GM12873 (cell line): Measurements from ENCODE around the gene APOBEC3B.

Experiments
- TF ChIP-seq, protein P1 (sequence below): IDR thresholded peaks from 2 replicates; pipeline ENCODE4 v1.5.1; 2012; ENCODE audit warnings: low read depth, mild to moderate bottlenecking, moderate library complexity, low read length, control low read depth; ENCODE audit not compliant: insufficient read depth; ENCODE audit errors: missing control alignments

Gene APOBEC3B

DNA sequence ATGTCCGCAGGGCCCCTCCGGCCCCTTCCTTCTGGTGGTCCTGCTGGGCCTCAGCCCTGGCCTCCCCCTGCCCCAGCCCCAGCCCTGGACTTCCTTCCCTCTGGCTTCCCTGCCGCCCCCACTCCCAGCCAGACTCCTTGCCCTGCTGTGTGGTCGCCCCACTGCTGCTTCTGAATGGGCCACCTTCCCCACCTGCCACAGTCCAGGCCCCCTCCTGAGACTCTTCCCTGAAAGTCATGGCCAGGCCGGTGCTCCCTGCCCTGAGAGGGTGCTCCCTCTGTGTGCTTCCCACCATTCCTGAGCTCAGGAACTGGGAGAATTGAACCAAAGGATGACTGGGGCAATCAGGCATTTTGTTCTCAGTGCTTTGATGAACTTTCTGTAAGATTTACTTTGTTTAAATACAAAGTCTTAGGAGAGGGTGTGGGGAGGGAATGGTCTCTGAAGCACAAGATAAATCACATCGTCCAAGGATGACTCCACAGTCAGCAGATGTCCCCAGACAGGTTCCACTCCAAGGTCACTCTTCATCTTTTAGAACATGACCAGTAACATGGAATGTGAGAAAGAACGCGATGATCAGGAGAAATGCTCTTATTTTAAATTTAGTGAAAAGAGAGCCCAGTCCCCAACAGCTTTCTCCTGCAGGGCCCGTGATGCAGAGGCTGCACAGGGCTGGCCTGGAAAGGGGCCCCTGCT lies 39.6 kb downstream of the APOBEC3B start:
- TF ChIP-seq, protein P1, sequence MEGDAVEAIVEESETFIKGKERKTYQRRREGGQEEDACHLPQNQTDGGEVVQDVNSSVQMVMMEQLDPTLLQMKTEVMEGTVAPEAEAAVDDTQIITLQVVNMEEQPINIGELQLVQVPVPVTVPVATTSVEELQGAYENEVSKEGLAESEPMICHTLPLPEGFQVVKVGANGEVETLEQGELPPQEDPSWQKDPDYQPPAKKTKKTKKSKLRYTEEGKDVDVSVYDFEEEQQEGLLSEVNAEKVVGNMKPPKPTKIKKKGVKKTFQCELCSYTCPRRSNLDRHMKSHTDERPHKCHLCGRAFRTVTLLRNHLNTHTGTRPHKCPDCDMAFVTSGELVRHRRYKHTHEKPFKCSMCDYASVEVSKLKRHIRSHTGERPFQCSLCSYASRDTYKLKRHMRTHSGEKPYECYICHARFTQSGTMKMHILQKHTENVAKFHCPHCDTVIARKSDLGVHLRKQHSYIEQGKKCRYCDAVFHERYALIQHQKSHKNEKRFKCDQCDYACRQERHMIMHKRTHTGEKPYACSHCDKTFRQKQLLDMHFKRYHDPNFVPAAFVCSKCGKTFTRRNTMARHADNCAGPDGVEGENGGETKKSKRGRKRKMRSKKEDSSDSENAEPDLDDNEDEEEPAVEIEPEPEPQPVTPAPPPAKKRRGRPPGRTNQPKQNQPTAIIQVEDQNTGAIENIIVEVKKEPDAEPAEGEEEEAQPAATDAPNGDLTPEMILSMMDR: no peak

DNA sequence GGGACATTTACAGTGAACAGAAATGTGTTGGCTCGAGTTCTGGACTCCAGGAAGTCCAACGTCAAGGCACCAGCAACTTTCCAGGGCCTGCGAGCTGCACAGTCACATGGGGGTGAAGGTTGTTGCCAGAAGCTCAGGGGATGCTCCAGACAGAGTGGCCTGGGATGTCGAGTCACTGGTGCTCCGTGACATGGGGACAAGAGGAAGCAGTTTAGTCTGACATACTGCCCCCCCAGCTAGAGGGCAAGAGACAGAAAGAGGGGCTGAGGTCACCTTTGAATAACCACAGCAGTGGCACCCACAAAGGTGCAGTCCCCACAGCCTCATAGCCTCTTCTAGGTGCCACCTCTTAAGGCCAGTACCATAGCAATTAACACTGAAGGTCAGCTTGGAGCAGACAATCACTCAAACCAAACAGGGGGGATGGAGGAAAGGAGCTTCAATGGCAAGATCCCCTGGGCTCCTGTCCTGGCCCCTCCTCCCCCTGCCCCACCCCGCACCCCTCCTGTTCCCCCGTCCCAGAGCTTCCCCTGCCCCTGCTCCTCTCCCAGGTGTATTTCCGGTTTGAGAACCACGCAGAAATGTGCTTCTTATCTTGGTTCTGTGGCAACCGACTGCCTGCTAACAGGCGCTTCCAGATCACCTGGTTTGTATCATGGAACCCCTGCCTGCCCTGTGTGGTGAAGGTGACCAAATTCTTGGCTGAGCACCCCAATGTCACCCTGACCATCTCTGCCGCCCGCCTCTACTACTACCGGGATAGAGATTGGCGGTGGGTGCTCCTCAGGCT lies 42.6 kb downstream of the APOBEC3B start:
- TF ChIP-seq, protein P1: no peak

DNA sequence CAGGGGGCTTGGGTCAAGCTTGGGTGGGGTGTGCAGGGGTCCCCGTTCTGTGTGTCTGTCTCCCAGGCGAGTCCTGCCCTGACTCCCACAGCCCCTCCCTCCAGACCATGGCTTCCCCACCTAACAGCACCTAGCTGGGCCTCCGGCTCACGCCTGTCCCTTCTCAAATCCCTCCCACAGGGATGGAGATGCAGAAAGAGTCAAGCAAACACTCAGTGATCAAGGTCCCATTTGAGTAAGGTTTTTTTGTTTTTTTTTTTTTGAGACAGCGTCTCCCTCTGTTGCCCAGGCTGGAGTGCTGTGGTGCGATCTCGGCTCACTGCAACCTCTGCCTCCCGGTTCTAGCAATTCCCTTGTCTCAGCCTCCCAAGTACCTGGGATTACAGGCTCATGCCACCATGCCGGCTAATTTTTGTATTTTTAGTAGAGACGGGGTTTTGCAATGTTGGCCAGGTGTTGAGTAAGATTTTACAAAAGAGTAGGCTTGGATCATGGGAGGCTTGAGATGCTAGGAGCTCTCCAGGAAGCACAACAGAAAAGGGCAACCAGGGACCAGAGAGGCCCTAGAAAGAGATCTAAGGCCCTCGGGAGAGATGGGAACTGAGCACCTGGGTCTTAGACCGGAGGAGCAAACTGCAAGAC lies 44.5 kb downstream of the APOBEC3B start:
- TF ChIP-seq, protein P1: no peak

DNA sequence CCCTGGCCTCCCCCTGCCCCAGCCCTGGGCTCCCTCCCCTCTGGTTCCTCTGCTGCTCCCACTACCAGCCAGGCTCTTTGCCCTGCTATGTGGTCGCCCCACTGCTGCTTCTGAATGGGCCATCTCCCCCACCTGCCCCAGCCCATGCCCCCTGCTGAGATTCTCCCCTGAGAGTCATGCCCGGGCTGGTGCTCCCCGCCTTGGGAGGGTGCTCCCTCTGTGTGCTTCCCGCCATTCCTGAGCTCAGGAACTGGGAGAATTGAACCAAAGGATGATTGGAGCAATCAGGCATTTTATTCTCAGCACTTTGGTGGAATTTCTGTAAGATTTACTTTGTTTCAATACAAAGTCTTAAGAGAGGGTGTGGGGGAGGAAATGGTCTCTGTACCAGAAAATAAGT lies 45.6 kb downstream of the APOBEC3B start:
- TF ChIP-seq, protein P1: no peak

DNA sequence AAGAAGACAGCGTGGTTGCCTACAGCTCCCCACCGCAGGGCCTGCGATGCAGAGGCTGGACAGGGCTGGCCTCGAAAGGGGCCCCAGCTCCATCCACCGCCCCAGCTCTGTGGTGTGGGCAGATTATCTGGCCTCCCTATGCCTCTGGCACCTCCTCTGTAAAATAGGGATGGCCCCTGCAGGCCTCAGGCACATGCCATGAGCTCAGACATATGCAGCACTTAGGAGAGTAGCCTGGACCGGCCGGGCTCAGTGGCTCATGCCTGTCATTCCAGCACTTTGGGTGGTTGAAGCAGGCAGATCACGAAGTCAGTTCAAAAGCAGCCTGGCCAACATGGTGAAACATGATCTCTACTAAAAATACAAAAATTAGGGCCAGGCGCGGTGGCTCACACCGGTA lies 46.1 kb downstream of the APOBEC3B start:
- TF ChIP-seq, protein P1: no peak

DNA sequence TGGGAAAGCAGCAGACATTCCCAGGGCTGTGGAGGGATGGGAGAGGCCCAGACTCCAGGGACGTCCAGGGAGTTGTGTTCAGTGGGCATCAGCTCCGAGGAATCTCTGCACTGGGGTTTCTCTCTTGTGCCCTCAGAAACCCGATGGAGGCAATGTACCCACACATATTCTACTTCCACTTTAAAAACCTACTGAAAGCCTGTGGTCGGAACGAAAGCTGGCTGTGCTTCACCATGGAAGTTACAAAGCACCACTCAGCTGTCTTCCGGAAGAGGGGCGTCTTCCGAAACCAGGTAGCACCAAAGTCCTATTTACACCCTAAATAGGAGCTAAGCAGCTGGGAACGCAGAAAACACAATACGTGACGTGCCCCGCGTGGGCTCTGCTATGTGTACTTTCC lies 47.1 kb downstream of the APOBEC3B start:
- TF ChIP-seq, protein P1: no peak

DNA sequence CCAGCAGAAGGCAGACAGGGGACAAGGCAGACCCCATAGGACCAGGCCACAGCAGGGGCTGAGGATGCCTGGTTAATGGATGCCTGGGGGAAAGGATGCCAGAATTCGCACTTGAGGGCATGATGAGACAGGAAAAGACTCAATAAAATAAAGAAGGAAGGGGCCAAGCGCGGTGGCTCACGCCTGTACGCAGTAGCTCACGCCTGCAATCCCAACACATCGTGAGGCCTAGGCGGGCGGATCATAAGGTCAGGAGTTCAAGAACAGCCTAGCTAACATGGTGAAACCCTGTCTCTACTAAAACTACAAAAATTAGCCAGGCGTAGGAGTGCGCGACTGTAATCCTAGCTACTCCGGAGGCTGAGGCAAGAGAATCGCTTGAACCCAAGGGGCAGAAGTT lies 48.6 kb downstream of the APOBEC3B start:
- TF ChIP-seq, protein P1: no peak
